Measurements from ENCODE around the gene GJD2.

The GJD2 gene

DNA sequence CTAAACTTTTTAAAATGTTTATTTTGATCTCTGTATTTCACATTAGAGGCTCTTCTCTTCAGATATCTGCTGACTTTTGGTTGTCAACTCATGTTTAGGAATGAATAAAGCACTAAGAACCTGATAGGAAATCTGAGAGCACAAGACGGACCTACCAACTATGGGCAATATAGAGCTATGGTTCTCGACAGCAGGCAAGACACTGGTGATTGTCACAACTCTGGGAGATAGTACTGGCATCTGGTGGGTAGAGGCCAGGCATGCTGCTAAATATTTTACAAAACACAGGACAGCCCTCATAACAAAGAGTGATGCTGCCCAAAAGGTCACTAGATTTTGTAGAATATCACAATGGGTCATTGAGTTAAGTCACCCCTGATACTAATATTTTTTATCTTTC lies 17.5 kb upstream of the GJD2 start:
- no peak for DNase-seq

DNA sequence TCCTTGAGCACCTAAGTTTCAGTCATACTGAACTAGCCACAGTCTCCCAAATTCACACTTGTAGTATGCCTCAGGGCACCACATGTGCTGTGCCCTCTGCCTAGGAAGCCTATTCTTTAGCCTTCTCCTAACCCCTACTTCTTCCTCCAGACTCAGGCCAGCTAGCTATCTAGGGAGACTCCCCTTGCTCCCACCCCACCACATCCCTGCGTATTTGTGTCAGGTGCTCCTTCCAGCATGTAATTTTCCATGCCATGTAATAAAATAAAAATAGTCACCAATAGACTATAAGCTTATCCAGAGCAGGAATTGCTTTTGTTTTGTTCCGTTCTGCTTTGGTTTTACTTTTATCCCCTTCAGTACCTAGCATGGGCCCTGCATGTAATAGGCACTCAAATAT lies 14.9 kb upstream of the GJD2 start:
- no peak for DNase-seq

DNA sequence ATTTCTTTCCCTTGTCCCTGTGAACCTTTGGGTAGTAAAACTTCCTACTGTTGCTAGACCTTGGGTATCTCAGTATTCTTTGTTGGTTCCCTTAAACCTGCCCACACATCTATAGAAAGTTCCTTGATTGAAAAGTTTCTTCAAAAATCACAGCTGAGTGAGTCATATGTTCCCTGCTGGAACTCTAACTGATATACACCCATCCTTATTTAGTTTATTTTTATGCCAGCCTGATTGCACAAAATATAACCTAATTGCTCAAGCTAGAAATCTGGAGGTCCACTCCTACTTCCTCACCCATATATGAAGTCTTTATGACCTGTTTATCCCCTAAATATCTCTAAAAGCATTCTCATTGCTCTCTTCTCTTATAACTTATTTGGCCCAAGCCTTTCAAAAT lies 13.7 kb upstream of the GJD2 start:
- no peak for DNase-seq

GRCh38 chr15:34765741-34766140 lies 10.9 kb upstream of the GJD2 start:
- DNase-seq = no peak

GRCh38 chr15:34760909-34761308 lies 6.1 kb upstream of the GJD2 start:
- DNase-seq = no peak

- no peak for DNase-seq
Measured at GRCh38 chr15:34759992-34760391, 5.2 kb upstream of the GJD2 start.

DNA sequence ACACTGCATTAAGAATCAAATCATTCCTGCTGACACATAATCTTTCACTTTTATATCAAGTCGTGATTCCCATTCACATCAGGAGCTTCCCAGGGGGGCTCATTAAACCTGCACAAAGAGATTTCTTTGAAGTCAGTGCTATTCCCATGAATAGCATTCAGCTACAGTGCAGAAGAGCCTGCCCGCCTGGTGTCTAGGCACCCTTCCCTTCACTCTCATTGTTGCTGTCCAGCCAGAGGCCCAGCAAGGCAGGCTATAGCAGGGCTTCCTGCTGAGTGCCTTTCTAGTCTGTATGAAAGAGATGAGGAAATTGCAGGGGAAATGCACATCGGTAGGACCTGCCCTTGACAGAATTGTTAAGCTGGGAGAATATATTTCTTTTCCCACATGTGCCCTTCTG lies 4.5 kb upstream of the GJD2 start:
- no peak for DNase-seq

GRCh38 chr15:34757262-34757661 lies 2.5 kb upstream of the GJD2 start:
- DNase-seq = no peak

- DNase-seq = no peak
Measured at GRCh38 chr15:34755419-34755773, 598 bp upstream of the GJD2 start.

- no peak for DNase-seq
Measured at GRCh38 chr15:34754171-34754601, 612 bp downstream of the GJD2 start.

GRCh38 chr15:34753236-34753894 lies 1.4 kb downstream of the GJD2 start:
- no peak for DNase-seq

DNA sequence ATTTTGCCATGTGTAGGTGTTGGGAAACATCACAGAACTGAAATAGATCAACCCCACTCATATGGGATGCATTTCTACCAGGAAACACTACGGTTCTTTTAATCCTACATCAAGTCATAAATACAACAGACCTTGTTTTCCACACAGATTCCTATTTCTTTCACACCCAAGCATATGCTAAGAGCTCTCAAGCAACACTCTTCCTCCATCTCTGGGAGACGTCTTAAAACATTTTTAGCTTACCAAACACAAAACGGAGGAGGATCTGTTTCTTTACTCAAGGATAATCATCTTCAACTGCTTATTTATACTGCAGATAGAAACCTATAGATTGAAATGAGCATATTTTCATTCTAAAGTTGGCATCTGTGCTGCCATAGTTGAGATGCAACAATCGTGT lies 5.1 kb downstream of the GJD2 start:
- DNase-seq = no peak

DNA sequence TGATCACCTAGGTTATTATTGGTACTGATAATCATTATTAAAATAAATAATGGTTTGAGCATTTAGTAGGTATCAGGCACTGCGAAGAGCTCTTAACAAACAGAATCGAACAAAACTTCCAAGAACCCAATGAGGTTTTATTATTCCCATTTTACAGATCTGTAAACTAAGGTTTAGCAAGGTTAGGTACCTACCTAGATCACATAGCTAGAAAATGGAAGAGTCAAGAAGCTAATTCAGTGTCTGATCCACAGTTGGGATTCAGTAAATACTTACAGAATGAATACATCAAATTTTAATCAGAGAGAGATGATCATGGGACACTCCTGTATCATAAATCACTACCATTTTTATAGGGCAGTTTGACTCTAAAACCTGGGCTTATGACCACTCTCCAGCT lies 15.5 kb downstream of the GJD2 start:
- DNase-seq = no peak

DNA sequence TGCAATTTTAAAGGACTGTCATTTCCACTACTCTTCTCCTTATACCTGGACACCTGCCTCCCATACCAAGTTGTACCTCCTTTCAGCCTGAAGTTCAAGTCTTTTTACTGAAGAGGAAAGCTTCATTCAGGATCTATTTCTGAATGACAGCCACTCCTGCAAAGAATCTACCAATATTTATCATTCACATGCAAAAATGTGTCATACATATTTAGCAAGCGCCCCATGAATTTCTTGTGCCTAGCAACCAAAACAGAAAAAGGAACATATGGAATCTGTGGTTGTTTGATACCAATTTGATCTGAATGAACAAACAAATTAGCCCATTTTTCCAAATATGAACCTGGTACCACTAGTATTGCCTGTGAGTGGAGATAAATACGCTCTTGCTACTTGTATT lies 16.8 kb downstream of the GJD2 start:
- no peak for DNase-seq

- DNase-seq = no peak
Measured at GRCh38 chr15:34737477-34737876, 17.3 kb downstream of the GJD2 start.

- no peak for DNase-seq
Measured at GRCh38 chr15:34734303-34734702, 20.5 kb downstream of the GJD2 start.

DNA sequence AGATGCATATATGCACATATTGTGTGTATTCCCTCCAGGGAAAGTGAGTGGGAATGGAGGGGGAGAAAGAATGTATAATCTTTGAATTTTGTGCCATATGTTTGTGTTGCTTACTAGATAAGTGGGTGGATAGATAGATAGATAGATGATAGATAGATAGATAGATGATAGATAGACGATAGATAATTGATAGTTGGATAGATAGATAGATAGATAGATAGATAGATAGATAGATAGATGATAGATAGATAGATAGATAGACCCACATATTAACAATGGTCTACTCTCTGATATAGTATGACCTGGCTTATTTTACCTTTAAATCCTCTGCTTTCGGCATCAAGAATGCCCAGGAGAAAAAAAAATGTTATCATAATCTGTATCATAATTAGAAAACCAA lies 21.2 kb downstream of the GJD2 start:
- DNase-seq = no peak

GRCh38 chr15:34732430-34732829 lies 22.4 kb downstream of the GJD2 start:
- DNase-seq = peak in 1 of 2 experiments; percentile 8

DNA sequence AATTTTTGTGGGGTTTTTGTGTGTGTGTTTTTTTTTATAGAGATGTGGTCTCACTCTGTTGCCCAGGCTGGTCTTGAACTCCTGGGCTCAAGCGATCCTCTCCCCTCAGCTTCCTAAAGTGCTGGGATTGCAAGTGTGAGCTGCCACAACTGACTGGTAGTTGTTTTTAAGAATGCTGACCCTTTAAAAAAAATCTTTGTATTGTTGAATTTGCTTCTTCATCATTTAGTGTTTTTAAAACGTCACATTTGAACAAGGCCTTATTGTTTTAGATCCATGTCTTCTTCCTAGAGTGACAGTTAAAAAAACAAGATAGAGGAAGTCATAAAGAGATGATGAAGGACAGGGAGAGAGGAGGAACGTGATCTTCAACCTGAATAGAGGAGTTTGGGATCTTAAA lies 24.1 kb downstream of the GJD2 start:
- no peak for DNase-seq

DNA sequence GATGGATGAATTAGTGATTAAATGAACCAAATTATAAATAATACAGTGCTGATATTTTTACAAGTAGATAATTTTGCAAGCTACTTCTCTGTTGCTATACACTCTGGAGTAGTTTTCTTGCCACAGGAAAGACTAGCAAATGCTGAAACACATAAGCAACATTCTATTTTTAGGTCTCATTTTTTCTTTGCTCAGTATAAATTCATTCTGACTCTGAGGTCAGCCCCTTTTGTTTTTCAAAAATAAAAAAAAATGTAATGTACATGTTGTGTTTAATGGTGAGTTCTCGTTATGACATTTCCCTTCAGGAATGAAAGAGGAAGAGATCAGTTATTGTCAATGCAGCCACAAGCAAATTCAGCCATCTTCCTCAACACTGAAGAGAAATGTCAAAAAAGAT lies 24.9 kb downstream of the GJD2 start:
- DNase-seq = no peak

DNA sequence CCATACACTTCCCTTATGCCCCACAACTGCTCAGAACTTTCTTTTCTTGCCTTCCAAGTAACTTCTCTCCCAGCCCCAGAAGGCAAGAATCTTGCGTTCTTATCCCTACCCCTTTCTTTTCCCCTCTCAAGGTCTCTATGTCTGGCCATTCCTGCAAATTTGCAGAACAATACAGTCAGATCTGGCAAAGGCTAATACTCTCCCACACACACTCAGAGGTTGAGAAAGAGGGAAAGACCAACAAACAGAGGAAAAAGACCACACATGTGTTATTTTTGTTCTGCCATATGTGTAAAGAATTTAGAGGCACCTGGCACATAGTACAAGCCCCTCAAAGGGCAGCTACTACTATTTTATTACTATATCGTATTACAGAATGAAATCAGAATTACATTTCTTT lies 25.7 kb downstream of the GJD2 start:
- no peak for DNase-seq

DNA sequence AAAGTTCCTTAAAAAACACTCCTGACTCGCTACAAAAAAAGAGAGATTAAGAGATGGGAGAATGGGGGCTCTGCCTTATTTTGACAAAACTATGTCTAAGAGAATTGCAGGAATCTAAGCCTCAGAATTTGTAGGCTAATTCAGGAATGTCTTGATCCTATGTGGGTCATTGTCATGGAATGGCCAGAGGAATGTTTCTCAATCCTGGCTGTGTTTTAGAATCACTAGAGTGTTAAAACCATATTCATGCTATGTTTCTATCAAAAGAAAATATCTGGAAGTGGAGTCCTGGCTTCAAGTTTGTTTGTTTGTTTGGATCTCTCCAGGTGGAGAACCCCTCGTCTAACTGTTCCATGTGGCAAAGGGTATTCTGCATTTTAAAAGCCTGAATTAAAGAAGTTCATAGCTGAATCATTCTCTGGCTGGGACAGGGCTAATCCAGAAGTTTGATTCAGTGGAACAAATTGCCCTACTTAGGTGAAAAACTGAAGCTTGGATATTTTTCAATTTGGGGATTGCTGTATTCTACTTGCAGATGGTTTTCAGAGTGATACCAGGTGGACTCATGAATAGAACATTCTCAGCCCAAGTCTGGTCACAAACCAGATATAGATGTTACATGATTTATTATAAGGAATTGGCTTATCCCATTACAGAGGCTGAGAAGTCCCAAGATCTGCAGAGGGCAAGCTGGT lies 28.2 kb downstream of the GJD2 start:
- no peak for DNase-seq

GRCh38 chr15:34725556-34725955 lies 29.2 kb downstream of the GJD2 start:
- DNase-seq = no peak

DNA sequence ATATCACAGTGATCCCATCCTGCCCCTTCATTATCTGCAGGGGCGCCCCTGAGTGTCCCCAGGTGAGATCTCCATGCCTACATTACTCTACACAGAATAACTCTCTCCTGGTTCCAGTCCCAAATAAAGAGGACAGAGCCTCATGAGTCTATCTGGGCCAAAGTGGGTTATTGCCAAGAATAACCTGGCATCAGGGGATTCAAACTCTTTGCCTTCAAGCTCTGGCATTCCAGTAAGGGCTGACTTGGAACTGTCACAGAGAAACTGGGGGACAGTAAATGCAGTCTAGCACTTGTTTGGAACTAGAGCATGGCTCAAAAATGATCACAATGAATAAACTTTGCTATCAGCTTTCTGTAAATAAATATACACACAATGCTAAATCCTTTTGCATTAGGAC lies 30.3 kb downstream of the GJD2 start:
- DNase-seq = no peak

DNA sequence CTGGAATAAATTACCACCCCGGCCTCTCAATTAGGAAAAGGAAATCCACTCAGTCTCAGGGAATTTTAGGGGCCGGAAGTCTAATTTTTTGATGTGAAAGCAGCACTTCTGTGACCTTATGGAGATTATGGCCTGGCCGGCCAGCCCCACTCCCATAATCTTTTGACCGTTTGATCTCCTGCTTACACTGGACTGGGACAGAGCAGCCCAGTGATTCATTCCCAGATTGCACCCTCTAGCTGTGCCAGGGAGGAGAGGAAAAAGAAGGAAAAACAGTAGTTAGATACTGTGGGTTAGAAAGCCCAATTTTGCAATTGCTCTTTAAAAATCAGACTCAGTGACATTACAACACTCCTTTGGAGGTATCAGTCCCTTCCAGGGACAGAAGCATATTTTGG lies 32.4 kb downstream of the GJD2 start:
- peak; percentile 36 to 38 for DNase-seq
